Stomach (tissue), 9 donors: ENCODE data around the gene CPNE1. TPM values are rescaled to one million over a fixed set of nuclear protein-coding genes. Genes with fewer than 3 reads are reported as not detected.

Experiments
- DNase-seq, 2 donors: peaks; one replicate each; pipeline versions ENCODE4 v3.0.0 to v3.0.0-alpha.2; 2013 to 2019
- H3K27ac ChIP-seq, 5 donors: fragments of 200-600 bp in 4 of 5; sonication (generic) in 4 of 5; one replicate each; pipeline ENCODE4 v1.5.1; 2013 to 2019; ENCODE audit warnings: mild to moderate bottlenecking in 1 of 5, moderate library complexity in 1 of 5
- H3K27me3 ChIP-seq, 3 donors: fragments of 200-600 bp; sonication (generic); one replicate each; pipeline ENCODE4 v1.5.1; 2017 to 2019; ENCODE audit warnings: mixed run types in 1 of 3
- H3K36me3 ChIP-seq, 4 donors: fragments of 200-600 bp; sonication (generic); 1 replicate in 3 of 4; 2 replicates in 1 of 4; pipeline ENCODE4 v1.5.1; 2016 to 2019
- H3K4me1 ChIP-seq, 4 donors: fragments of 200-600 bp; sonication (generic); one replicate each; pipeline ENCODE4 v1.5.1; 2016 to 2019
- H3K4me3 ChIP-seq, 4 donors: fragments of 200-600 bp; sonication (generic) in 3 of 4; one replicate each; pipeline ENCODE4 v1.5.1; 2016 to 2019; ENCODE audit warnings: mild to moderate bottlenecking in 1 of 4
- H3K9me3 ChIP-seq, 4 donors: fragments of 200-600 bp; sonication (generic); one replicate each; pipeline ENCODE4 v1.5.1; 2016 to 2019
- EP300 ChIP-seq: sonication (generic); formaldehyde crosslinking; IDR thresholded peaks from one replicate; pipeline ENCODE4 v1.6.1; 2017; ENCODE audit warnings: antibody characterized with exemption
- POLR2A ChIP-seq, 4 donors: fragments of 450-650 bp; IDR thresholded peaks; one replicate each; pipeline ENCODE4 v1.6.1; 2016; ENCODE audit warnings: antibody characterized with exemption in 4 of 4, control low read depth in 2 of 4, mild to moderate bottlenecking in 1 of 4, moderate library complexity in 1 of 4
- POLR2AphosphoS5 ChIP-seq, 3 donors: sonication (generic); formaldehyde crosslinking; IDR thresholded peaks; one replicate each; pipeline ENCODE4 v1.6.1; 2016; ENCODE audit warnings: antibody characterized with exemption in 3 of 3
- WGBS, 5 donors: extraction: QIAGEN DNeasy Blood & Tissue Kit in 3 of 5; methylation state at CpG; one replicate each; pipeline versions ENCODE4 v1.1.5 to v1.1.7; 2013 to 2018; 5-methylcytosine and 5-hydroxymethylcytosine counted together
- intact Hi-C: fragments of 100-400 bp; cut with DNase I; formaldehyde crosslinking; loops from one replicate; pipeline ENCODE4 v1.15.1; 2023; ENCODE audit warnings: low total_unique reads
- polyA plus RNA-seq, 3 donors: library from polyadenylated mRNA; stranded (reverse); fragments of 200-250 nt; gene quantifications; one replicate each; pipeline ENCODE4 v1.2.3, GENCODE V29; 2013
- total RNA-seq, 5 donors: library from RNA; depleted of rRNA; stranded (reverse); fragments of >200 nt; gene quantifications; one replicate each; pipeline versions ENCODE4 v1.1.0 to v1.2.3, GENCODE V29; 2014 to 2016
- TF ChIP-seq, protein P1 (sequence below), 7 experiments: fragments of 450-650 bp in 4 of 7; fragments of 200-600 bp in 3 of 7; sonication (generic) in 3 of 7; IDR thresholded peaks; one replicate each; pipeline ENCODE4 v1.5.1; 2016 to 2019; ENCODE audit warnings: antibody characterized with exemption in 7 of 7, control low read depth in 2 of 7, mild to moderate bottlenecking in 1 of 7
- donor health status: healthy with polysubstance abuse.
- donor health status: Bipolar disorder and iron deficiency.
- donor health status: healthy.

CPNE1 gene
- total and polyA plus RNA-seq, 8 donors: 67.9 to 172 (median 107) TPM

DNA sequence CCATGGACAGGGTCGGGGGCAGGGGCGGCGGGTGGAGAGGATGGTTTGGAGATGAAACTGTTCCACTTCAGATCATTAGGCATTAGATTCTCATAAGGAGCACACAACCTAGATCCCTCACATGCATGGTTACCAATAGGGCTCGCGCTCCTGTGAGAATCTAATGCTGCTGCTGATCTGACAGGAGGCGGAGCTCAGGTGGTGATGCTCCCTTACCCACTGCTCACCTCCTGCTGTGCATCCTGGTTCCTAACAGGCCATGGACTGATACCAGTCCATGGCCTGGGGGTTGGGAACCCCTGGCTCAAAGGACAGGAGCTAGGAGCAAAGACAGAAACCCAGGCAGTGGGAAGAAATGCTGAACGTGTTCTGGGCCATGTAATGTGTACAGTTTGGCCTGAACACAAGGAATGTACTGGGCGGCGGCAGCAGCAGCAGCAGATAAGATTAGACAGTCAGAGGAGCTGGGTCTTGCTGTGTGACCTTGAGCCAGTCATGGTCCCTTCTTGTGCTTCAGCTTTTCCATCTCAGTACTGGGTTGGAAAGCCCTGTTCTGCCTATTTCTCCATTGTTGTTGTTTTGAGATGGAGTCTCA is 53.8 kb downstream of the CPNE1 start:
- peaks cover 5 to 32% (median 11%) of the 10 kb centered on the region in 4 donors for H3K4me1 ChIP-seq
- WGBS, 5 donors: 73 to 79% (median 77%) methylated on average over 9 of the region's 9 CpGs
- DNase-seq: peak; percentile 50 to 60
- TF ChIP-seq, protein P1, sequence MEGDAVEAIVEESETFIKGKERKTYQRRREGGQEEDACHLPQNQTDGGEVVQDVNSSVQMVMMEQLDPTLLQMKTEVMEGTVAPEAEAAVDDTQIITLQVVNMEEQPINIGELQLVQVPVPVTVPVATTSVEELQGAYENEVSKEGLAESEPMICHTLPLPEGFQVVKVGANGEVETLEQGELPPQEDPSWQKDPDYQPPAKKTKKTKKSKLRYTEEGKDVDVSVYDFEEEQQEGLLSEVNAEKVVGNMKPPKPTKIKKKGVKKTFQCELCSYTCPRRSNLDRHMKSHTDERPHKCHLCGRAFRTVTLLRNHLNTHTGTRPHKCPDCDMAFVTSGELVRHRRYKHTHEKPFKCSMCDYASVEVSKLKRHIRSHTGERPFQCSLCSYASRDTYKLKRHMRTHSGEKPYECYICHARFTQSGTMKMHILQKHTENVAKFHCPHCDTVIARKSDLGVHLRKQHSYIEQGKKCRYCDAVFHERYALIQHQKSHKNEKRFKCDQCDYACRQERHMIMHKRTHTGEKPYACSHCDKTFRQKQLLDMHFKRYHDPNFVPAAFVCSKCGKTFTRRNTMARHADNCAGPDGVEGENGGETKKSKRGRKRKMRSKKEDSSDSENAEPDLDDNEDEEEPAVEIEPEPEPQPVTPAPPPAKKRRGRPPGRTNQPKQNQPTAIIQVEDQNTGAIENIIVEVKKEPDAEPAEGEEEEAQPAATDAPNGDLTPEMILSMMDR (IDR thresholded peaks at IDR 0.05): no peak
- no peak for TF ChIP-seq POLR2A (IDR thresholded peaks at IDR 0.05)
- TF ChIP-seq POLR2AphosphoS5 (IDR thresholded peaks at IDR 0.05): peak in 2 of 3 donors; percentile 31 to 74
- TF ChIP-seq EP300: no peak
- no peaks in the 10 kb centered on the region for H3K36me3 ChIP-seq
- H3K9me3 ChIP-seq: no peaks in the 10 kb centered on the region
- peak overlapping the region; percentile 24 to 73 (median 49) for H3K27ac ChIP-seq
- no peaks in the 10 kb centered on the region for H3K27me3 ChIP-seq
- intact Hi-C loops: no loop called here
- no peak overlapping the region for H3K4me3 ChIP-seq

DNA sequence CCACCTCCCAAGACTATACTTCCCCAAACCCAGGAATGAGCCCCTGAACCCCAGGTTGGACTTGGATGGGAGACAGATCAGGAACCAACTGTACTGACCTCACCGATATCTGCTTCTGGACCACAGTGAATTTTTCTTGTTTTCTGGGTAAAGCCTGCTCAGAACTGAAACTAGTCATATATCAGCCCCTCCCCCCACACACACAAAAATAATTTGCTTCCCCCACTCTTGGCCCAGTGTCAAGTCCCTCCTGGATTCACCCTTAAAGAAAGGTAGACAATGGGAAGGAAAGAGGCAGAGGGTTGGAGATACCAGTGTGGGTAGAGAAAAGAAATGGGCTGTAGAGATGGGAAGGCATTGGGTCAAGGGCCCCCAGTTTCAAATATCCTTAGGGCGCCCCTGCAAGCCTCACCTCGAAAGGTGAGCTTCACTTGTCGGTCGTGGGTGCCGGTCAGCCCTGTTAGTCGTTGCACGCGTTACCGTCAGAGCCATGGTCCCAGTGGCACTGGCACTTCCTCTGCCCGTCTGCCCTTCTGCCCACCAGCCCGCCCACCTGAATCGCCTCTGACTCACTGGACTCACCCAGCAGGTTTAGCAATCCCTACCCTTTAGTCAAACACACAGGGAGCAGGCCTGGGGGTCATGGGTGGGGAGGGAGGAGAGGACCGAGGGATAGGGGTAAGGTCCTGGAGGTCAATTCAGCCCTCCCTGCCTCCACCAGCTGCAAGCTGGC is 57.5 kb downstream of the CPNE1 start:
- H3K27ac ChIP-seq: peak overlapping the region in 4 of 5 donors; percentile 14 to 66 (median 52)
- H3K9me3 ChIP-seq: no peaks in the 10 kb centered on the region
- peak overlapping the region in 3 of 4 donors; percentile 1 to 25 (median 7) for H3K4me3 ChIP-seq
- peaks cover 0 to 25% (median 4%) of the 10 kb centered on the region in 4 donors for H3K4me1 ChIP-seq
- intact Hi-C loops: no loop called here
- H3K36me3 ChIP-seq: no peaks in the 10 kb centered on the region
- DNase-seq: peak; percentile 70 to 86
- TF ChIP-seq POLR2AphosphoS5 (IDR thresholded peaks at IDR 0.05): peak in 2 of 3 donors; percentile 62
- TF ChIP-seq EP300: no peak
- TF ChIP-seq POLR2A (IDR thresholded peaks at IDR 0.05): no peak
- TF ChIP-seq, protein P1 (IDR thresholded peaks at IDR 0.05): no peak
- 33 to 77% (median 53%) methylated on average over 13 to 14 of the region's 14 CpGs for WGBS, 5 donors
- peaks cover 0 to 2% (median 0%) of the 10 kb centered on the region in 3 donors for H3K27me3 ChIP-seq

DNA sequence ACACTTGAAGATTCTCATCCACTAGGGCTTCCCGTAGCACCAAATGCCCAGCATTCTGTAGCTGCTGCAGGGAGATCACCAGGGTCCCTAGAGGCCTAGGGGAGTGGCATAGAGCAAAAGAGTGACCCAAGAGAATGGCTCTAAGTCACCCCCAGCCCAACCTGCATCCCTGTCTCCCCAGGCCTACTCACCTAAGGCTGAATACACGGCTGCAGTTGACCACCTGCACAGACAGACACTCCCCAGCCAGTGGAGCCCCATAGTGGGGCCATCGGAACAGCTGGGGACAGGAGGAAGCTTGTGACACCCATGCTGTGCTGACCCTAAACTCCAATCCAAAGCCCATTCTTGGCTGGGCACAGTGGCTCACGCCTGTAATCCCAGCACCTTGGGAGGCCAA is 58.6 kb downstream of the CPNE1 start:
- intact Hi-C loops: no loop called here
- peaks cover 10 to 35% (median 14%) of the 10 kb centered on the region in 4 donors for H3K4me1 ChIP-seq
- peak overlapping the region in 2 of 4 donors; percentile 3 to 25 for H3K4me3 ChIP-seq
- 80 to 93% (median 91%) methylated on average over 4 of the region's 4 CpGs for WGBS, 5 donors
- peaks cover 0 to 12% (median 2%) of the 10 kb centered on the region in 3 donors for H3K27me3 ChIP-seq
- no peak for DNase-seq
- TF ChIP-seq, protein P1 (IDR thresholded peaks at IDR 0.05): no peak
- TF ChIP-seq POLR2A (IDR thresholded peaks at IDR 0.05) (no peak), POLR2AphosphoS5 (IDR thresholded peaks at IDR 0.05) (no peak), EP300 (no peak)
- H3K36me3 ChIP-seq: no peaks in the 10 kb centered on the region
- H3K27ac ChIP-seq: peak overlapping the region in 1 of 5 donors; percentile 66
- H3K9me3 ChIP-seq: no peaks in the 10 kb centered on the region

DNA sequence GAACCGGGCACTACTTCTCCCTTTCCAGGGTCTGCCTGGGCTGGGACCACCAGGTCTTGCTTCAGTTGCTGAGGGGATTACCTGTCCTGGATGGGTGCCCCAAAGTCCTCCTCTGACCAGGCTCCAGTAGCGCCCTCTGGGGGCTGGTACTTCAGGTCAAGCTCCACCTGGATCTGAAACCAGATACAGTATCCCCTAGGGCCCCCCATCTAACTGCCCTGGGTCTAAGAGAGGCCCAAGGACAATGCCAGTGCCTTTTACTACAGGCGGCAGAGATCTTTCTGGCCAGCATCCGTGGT is 60.3 kb downstream of the CPNE1 start:
- Histone ChIP-seq H3K4me1 (peaks cover 17 to 29% (median 19%) of the 10 kb centered on the region in 4 donors), H3K27ac (no peak overlapping the region), H3K4me3 (no peak overlapping the region), H3K9me3 (no peaks in the 10 kb centered on the region), H3K27me3 (peaks cover 0 to 29% (median 12%) of the 10 kb centered on the region in 3 donors), H3K36me3 (peaks cover 0 to 10% (median 0%) of the 10 kb centered on the region in 4 donors)
- DNase-seq: peak; percentile 51 to 55
- TF ChIP-seq POLR2AphosphoS5 (IDR thresholded peaks at IDR 0.05): no peak
- TF ChIP-seq, protein P1 (IDR thresholded peaks at IDR 0.05): peak in 1 of 7 experiments; percentile 22
- intact Hi-C loops: no loop called here
- WGBS, 5 donors: 53 to 62% (median 56%) methylated on average over 3 to 4 of the region's 4 CpGs
